Effector CD4-positive, alpha-beta T cell (primary cell): ENCODE data around the gene MRPS27.

Experiments
- DNase-seq: peaks from one replicate; pipeline ENCODE4 v3.0.0-alpha.2; 2020

Gene MRPS27

DNA sequence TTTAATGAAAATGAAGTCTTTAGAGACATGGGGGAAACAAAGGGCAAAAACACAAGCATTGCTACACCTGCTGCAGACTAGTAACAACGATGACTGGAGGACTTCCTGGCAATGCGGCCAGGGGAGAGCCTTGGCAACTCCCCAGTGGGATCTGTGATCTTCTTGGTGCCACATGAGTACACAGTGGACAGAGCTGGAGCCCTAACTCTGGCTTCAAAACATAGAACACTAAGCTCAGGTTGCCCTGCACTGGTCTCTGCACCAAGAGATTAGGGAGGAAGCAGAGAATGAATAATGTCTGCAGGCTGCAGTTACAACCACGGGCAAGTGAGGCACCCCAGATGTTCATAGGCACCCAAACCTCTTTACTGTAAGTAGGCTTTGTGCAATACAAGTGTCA, 91.1 kb downstream of the MRPS27 start:
- no peak for DNase-seq

DNA sequence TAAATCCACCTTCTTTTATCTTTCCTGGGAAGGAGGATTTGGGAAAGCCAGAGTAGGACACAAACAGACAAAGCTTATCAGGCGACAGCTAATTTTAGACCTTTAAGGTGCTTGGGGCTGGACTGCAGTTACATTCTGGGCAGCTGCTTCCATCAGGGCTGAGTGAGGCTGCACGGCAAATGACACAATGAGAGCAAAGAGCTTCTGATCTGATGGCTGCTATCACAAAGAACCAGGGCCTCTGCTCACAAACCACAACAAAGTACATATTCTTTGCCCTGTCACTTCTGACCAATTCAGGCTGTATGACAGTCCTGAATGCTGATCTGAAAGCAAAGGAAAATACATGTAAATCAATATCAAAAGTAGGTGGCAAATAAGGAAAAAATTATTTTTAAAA, 93.1 kb downstream of the MRPS27 start:
- no peak for DNase-seq

DNA sequence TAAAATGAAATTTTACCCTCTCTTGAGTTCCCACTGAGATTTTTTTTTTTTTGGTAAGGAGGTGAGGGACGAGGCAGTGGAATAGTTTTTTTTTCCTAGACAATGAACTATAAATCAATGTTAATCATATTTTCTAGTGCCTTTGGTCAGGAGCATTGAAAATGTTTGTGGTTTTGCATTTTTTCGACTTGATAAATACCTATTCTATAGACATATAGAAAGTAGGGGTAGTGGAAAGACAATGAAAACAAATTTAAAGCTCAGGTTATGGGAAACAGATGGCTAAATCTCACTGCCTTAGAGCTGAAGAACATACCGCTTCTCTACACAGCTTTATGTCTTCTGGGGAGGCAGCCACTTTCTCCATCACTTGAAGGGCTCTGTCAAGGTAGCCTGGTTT, 94.3 kb downstream of the MRPS27 start:
- DNase-seq = no peak

- DNase-seq = no peak
Measured at GRCh38 chr5:72224946-72225463, 95.0 kb downstream of the MRPS27 start.

DNA sequence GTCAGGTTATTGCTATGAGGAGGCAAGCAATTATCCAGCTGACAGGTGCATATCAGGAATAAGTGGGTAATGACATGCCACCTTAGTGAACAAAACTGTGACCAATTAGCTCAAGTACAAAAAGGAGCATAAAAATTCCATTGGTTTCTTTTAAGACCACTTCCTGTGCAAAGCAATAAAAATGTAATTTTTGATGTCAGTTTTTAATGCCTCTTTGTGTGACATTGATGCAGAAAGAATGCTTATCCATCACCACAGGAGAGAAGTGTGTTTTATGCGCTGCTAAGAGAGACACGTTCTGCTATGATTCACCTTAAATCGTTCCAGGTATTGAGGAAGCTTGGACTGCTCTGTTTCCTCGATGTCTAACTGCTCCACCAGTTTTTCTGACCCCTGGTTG, 96.7 kb downstream of the MRPS27 start:
- no peak for DNase-seq

DNA sequence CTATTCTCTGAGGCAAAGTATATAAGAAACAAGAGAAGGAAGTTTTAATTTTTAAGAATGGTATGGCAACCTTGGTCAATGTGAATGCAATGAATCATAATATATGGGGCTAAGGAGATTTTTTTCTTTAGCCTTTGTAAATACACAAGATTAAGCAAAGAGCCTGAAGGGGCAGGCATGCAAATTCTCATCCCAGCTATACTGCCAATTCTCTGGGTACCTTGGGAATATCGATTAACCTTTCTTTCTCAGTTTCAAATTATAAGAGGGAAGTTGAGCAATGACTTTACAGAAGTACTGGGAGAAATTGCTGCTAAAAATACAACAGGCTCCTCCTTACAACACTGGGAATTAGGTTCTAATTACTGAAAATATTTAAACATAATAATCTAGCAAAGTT, 97.5 kb downstream of the MRPS27 start:
- DNase-seq = no peak

GRCh38 chr5:72221541-72221940, 98.5 kb downstream of the MRPS27 start:
- DNase-seq = no peak

DNA sequence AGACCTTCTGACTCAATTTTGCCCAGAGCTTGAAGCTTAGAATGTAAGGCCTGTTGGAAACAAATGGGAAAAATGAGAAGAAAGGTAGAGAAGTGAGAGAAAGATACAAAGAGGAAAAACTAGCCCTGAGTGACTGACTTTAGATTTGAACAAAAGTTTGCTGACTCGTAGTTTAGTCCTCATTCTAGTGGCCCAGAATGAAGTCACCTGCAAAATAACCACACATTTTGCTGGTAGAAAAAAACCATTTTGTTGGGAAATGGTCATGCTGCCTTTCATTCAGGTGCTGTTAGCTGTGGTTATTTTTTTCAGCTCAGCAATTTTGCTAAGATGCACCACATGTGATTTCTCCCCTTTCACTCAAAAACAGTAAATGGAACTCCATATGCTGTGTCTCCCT, 98.9 kb downstream of the MRPS27 start:
- DNase-seq = no peak

GRCh38 chr5:72216756-72217155, 103.3 kb downstream of the MRPS27 start:
- no peak for DNase-seq

- DNase-seq = no peak
Measured at GRCh38 chr5:72214168-72214567, 105.9 kb downstream of the MRPS27 start.

DNA sequence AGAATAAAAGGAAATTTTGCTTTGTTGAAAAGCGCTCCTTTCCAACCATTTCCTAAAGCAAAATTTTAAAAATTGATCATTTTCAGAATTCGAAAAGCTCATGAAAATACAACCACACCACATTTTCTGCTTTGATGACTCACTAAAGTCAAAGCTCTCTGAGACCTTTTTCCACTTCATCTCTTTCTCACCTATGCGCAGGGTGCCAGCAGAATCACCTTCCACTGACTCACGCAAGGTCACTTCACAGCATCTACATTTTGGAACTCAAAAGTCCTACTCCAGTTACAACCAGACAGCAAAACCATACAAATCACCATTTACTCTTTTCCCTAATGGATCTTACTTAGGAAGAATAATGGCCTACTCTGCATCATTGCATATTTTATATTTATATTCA, 106.6 kb downstream of the MRPS27 start:
- no peak for DNase-seq

- no peak for DNase-seq
Measured at GRCh38 chr5:72212171-72212570, 107.9 kb downstream of the MRPS27 start.

- DNase-seq = no peak
Measured at GRCh38 chr5:72210888-72211678, 109.0 kb downstream of the MRPS27 start.

DNA sequence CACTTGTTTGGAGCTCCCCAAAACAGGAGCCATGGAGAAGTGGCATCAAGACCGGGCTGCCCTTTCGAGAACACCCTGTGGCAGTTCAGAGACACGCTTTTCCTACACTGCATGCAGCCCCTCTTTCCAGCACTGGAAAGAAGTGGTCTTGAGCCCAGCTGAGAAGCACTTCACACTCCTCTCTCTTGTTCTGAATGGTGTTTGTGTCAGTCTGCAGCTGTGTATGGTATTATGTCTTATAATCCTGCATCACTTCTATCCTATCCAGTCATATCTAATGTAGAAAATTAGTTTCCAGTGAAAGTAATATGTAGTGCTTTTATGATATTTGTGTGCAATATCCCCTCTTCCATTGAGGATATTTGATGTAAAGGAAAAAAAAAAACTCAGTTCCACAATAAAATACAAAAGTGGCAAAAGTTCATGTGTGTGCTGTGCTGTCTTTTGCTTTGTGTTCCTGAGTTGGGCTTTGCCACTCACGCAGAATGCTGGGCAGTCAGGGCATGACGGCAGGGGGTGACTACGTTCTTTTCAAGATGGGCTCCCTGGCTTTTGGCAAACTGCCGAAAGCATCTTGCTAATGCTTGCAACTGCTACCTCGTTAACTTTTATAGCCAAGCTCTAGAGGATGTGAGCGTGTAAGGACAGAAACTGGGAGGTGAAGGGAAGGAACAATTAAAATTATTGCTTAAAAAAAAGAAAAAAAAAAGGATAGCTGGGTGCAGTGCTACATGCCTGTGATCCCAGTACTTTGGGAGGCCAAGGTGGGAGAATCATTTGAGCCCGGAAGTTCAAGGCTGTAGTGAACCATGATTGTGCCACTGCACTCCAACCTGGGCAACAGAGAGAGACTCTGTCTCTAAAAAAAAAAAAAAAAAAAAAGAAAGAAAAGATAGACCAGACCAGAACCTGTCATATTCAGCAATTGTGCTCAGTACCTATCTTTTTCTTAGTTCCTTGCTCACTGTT, 110.6 kb downstream of the MRPS27 start:
- DNase-seq = no peak

DNA sequence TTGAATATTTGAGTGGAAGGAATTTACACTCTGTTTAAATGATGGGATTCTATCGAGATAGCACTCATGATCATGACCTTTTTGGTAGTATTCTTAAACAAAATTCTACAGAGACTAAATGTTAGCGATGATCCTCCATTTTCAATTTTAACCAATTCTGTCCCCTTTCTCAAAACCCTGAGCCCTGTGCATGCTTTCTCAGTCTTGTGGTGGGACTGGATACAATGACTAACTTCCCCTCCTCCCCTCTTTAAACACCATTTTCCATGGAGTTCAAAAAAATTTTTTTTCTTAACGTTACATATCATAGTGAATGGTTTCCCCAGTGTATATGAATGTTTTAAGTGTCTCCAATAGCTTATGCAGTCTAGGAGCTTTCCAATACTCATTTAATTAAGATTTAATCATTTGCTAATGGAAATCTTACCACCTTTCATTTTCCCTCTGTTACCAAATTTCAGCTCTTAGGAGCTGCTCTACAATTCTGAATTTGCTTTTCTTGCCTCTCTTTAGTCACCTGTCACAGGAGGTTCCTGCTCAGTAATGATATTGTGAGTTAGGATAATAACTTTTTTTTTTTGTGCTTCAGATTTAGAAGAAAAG, 111.6 kb downstream of the MRPS27 start:
- no peak for DNase-seq

- DNase-seq = no peak
Measured at GRCh38 chr5:72206994-72207393, 113.0 kb downstream of the MRPS27 start.

- DNase-seq = no peak
Measured at GRCh38 chr5:72206160-72206559, 113.9 kb downstream of the MRPS27 start.

DNA sequence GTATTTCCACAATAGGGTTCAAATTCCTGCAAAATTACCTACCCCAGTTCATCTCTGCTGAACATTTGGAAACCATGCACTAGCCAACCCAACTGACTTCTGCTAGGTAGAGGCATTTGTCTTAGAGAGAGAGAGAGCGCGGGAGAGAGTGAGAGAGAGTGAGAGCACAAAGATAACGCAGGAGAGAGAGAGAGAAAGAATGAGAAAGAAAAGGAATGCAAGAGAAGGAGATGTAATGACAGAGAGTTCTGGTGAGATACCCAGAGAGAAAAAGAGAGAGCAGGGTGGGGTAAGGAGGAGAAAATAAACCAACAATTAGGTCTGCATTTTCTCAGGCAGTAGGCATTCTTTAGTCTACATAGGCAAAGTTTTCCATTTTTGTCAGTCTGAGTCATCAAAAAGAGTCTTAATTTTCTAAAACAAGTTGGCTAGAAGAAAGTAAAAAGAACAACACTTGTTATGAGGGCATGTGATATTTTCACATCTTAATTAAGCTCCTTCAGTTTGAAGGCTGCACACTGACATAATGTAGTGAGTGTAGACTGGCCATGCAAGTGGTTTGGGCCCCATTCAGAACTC, 114.5 kb downstream of the MRPS27 start:
- no peak for DNase-seq

- no peak for DNase-seq
Measured at GRCh38 chr5:72204946-72205345, 115.1 kb downstream of the MRPS27 start.

DNA sequence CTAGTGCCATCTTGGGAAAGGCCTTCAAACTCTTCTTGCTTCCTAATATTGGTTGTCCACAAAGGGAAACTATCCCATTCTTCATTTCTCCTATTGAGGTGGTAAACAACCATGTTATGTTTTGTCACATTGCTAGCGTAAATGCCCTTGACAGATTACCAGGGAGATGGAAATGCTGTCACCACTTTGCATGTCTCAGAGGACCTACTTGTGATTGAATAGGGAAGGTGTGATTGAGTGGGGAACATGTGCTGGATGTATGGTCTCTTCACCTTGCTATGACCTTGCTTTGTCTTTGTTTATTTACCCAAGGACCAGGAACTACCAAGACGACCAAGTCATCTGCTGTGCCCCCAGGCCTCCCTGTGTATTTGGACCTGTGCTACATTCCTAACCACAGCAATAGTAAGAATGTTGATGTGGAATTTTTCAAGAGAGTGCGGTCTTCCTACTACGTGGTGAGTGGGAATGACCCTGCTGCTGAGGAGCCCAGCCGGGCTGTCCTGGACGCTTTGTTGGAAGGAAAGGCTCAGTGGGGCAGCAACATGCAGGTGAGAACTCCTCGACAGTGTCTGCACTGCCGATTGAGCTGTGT, 116.7 kb downstream of the MRPS27 start:
- no peak for DNase-seq

- no peak for DNase-seq
Measured at GRCh38 chr5:72202331-72202825, 117.7 kb downstream of the MRPS27 start.

DNA sequence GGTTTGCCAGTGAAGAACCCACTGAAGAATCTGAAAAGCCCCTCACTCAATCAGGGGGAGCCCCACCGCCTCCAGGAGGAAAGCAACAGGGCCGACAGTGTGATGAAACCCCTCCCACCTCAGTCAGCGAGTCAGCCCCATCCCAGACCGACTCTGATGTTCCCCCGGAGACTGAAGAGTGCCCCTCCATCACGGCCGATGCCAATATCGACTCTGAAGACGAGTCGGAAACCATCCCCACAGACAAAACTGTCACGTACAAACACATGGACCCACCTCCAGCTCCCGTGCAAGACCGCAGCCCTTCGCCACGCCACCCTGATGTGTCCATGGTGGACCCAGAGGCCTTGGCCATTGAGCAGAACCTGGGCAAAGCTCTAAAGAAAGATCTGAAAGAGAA, 120.4 kb downstream of the MRPS27 start:
- no peak for DNase-seq
